ENCODE data around the gene RPS24. TPM values are rescaled to one million over a fixed set of nuclear protein-coding genes. Genes with fewer than 3 reads are reported as not detected.

The RPS24 gene
- total and polyA plus RNA-seq, 10 of the 15 experiments (the other 5 are each of a cell fraction or from before 2014, with no cell fraction given) = 1,343 to 7,285 (median 2,230) TPM

- POLR2A ChIA-PET = no interaction called here
- SMC1A ChIA-PET (ENCODE audit: uncharacterized antibody, unreplicated experiment) = interaction anchor here (2.0 kb wide), 1 partner anchor 19 kb away, joined by 4 read pairs; no protein-coding TSS in a partner anchor
- FAIRE-seq (no peak), DNase-seq (ENCODE audit: low read depth, low spot score) (no peak), ATAC-seq (no peak)
- no peak overlapping the region for H3K9ac ChIP-seq (ENCODE audit: control insufficient read depth, insufficient read depth, low read length)
- no peaks in the 10 kb centered on the region; a peak in 1 of 4 replicates for H3K27me3 ChIP-seq (replicated peaks in 1 of 2; ENCODE audit: control insufficient read depth in 2 of 2, insufficient read depth in 2 of 2, low read length in 1 of 2)
- RAD21 ChIA-PET (ENCODE audit: unreplicated experiment) = no interaction called here
- no TSS peak for BruUV-seq (replicated peaks)
- H3K4me3 ChIP-seq = no peak overlapping the region
- no peaks in the 10 kb centered on the region for H3K79me2 ChIP-seq (ENCODE audit: control insufficient read depth, insufficient read depth, low read length)
- H3K4me2 ChIP-seq (ENCODE audit: control insufficient read depth, insufficient read depth) = peak overlapping the region; percentile 13; the same call in 1 of the 2 replicates
- TF ChIP-seq TAF1 (IDR thresholded peaks at IDR 0.05; ENCODE audit: borderline replicate concordance, low read depth, low read length) (no peak), TCF12 (IDR thresholded peaks at IDR 0.05; ENCODE audit: low read depth, low read length) (no peak), ELK1 (IDR thresholded peaks at IDR 0.05; ENCODE audit: low read depth, low read length) (no peak), IKZF1 (conservative IDR thresholded peaks at IDR 0.05) (0 out of 2 replicates have a peak, but pooled peaks have one; percentile 21), WRNIP1 (IDR thresholded peaks at IDR 0.05; ENCODE audit: borderline replicate concordance, low read depth, low read length) (no peak), IKZF2 (IDR thresholded peaks at IDR 0.05) (peak in 1 of 2 experiments; percentile 16; a peak in 1 of 4 replicates)
- no peaks in the 10 kb centered on the region; the same call in 2 of the 3 replicates for H3K9me3 ChIP-seq (replicated peaks; ENCODE audit: control insufficient read depth, insufficient read depth, low read length)
- in situ Hi-C loops (cut with MboI) (no loop called here), intact Hi-C loops (cut with micrococcal nuclease; ENCODE audit: unreplicated experiment) (no loop called here)
- H3K27ac ChIP-seq (ENCODE audit: control insufficient read depth, insufficient read depth) = no peak overlapping the region
- H3K36me3 ChIP-seq (ENCODE audit: control insufficient read depth in 2 of 2, insufficient read depth in 2 of 2, low read length in 1 of 2) = no peaks in the 10 kb centered on the region
- no peaks in the 10 kb centered on the region for H4K20me1 ChIP-seq (ENCODE audit: control insufficient read depth, insufficient read depth)
- peaks cover 7% of the 10 kb centered on the region; the same call in 1 of the 2 replicates for H3K4me1 ChIP-seq (ENCODE audit: control insufficient read depth, insufficient read depth, low read length)
- CTCF ChIA-PET = interaction anchor here (1.0 kb wide), 1 partner anchor 112 kb away, joined by 3 read pairs; no protein-coding TSS in a partner anchor
- 33% methylated on average over 5 of the region's 5 CpGs for WGBS (ENCODE audit: insufficient coverage, insufficient replicate concordance, low lambda C conversion rate, missing lambda C conversion rate)
- H2AFZ ChIP-seq (ENCODE audit: control insufficient read depth, low read depth, low read length) = no peak overlapping the region
Measured at GRCh38 chr10:78066012-78066411, 32.3 kb downstream of the RPS24 start.

Data from GM12878 (cell line).